Peyer's patch (tissue), 4 donors: ENCODE data around the gene DNAH2.

Experiments used
- POLR2A ChIP-seq, 2 donors: fragments of 450-650 bp; IDR thresholded peaks; one replicate each; pipeline ENCODE4 v1.5.1; 2017; ENCODE audit warnings: antibody characterized with exemption in 2 of 2, mild to moderate bottlenecking in 2 of 2, moderate library complexity in 2 of 2
- TF ChIP-seq, protein P1 (sequence below), 6 experiments: fragments of 450-650 bp in 4 of 6; fragments of 200-600 bp in 2 of 6; sonication (generic) in 1 of 6; IDR thresholded peaks; one replicate each; pipeline ENCODE4 v1.5.1; 2017 to 2019; ENCODE audit warnings: antibody characterized with exemption in 6 of 6, mild to moderate bottlenecking in 3 of 6, moderate library complexity in 1 of 6

DNA sequence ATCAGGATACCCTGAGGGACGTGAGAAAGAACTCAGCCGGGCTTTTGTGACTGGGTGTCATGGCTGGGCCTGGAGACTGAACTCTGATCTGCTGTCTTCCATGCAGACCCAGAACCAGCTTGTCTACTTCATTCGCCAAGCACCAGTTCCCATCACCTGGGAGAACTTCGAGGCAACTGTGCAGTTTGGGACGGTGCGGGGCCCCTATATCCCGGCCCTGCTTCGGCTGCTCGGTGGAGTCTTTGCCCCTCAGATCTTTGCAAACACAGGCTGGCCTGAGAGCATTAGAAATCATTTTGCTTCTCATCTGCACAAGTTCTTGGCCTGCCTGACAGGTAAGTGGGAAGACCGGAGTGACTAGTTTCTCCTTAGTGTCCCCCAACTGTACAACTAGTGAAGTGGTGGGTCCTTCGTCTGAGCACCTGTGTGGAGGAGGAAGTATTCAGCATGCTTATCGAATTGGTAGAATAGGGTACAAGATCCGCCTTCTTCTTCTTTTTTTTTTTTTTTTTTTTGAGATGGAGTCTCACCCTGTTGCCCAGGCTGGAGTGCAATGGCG is 15.5 kb downstream of the DNAH2 start:
- TF ChIP-seq, protein P1, sequence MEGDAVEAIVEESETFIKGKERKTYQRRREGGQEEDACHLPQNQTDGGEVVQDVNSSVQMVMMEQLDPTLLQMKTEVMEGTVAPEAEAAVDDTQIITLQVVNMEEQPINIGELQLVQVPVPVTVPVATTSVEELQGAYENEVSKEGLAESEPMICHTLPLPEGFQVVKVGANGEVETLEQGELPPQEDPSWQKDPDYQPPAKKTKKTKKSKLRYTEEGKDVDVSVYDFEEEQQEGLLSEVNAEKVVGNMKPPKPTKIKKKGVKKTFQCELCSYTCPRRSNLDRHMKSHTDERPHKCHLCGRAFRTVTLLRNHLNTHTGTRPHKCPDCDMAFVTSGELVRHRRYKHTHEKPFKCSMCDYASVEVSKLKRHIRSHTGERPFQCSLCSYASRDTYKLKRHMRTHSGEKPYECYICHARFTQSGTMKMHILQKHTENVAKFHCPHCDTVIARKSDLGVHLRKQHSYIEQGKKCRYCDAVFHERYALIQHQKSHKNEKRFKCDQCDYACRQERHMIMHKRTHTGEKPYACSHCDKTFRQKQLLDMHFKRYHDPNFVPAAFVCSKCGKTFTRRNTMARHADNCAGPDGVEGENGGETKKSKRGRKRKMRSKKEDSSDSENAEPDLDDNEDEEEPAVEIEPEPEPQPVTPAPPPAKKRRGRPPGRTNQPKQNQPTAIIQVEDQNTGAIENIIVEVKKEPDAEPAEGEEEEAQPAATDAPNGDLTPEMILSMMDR (IDR thresholded peaks at IDR 0.05), result no peak
- no peak for TF ChIP-seq POLR2A (IDR thresholded peaks at IDR 0.05)
